Activated CD4-positive, CD25-positive, alpha-beta regulatory T cell treated with anti-CD3 and anti-CD28 coated beads, Interleukin-2, amount 50 U/mL, for 72 hours (primary cell): ENCODE measurements around the gene GPM6B.
A peak's percentile ranks its signal among the peaks of the same experiment; 100 is the strongest.
"Not testable (repeated sequence)": the region's sequence is repeated elsewhere in the genome, so short reads cannot be mapped to it uniquely, and the experiment has no call there.

Experiments used
- DNase-seq: peaks from one replicate; pipeline ENCODE4 v3.0.0; 2021

The GPM6B gene

GRCh38 chrX:13761606-13762414 is 55.1 kb downstream of the GPM6B start:
- DNase-seq = no peak

GRCh38 chrX:13760426-13760825 is 56.5 kb downstream of the GPM6B start:
- no peak for DNase-seq

DNA sequence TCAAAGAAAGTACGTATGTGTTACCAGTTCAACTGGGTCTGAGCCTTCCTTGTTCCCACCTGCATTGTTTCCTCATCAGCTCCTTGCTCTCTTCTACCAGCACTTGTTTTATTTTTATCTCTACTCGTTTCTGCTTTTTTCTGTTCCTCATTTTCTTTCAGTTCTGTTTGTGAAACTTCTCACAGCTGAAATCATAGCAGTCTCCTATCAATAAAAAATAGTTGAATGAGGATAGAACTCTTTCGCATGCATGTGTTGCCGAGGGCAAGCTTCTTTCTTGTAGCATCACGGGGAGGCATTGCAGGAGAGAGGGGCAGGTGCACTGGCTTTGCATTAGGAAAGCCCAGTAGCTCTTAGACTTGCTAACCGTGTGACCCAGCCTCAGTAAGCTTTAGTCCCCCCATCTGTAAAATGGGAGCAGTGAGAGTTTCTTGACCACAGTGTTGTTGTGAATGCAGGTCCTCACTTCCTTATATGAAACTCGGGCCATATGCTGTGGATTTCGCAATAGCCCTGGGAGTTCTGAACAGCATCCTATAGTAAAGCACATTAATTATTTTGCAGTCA is 57.7 kb downstream of the GPM6B start:
- no peak for DNase-seq

GRCh38 chrX:13756381-13756780 is 60.5 kb downstream of the GPM6B start:
- DNase-seq = no peak

- DNase-seq = no peak
These were observed 61.6 kb downstream of the GPM6B start for GRCh38 chrX:13755254-13755653.

GRCh38 chrX:13754765-13755164 is 62.1 kb downstream of the GPM6B start:
- DNase-seq = no peak

DNA sequence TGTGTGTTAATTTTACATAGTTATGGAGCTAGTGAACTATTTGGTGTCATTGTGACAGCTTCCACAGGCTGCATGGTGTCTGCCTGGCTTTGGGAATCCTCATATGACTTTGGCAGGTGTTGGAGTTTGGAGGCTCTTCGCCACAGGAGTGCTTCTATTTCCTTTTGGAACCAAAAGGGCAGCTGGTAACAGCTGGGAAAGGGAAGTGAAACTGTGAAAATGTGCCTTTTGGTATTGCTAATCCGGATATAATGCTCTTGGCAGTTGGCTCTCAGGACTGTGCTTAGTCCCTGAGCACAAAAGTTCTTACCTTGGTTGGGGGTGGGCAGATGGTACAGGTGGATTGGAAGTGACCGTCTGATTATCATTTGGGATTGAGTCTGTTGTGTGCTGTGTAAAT is 64.2 kb downstream of the GPM6B start:
- no peak for DNase-seq

- no peak for DNase-seq
These were observed 64.8 kb downstream of the GPM6B start for GRCh38 chrX:13752141-13752540.

GRCh38 chrX:13750812-13751211 is 66.1 kb downstream of the GPM6B start:
- no peak for DNase-seq

DNA sequence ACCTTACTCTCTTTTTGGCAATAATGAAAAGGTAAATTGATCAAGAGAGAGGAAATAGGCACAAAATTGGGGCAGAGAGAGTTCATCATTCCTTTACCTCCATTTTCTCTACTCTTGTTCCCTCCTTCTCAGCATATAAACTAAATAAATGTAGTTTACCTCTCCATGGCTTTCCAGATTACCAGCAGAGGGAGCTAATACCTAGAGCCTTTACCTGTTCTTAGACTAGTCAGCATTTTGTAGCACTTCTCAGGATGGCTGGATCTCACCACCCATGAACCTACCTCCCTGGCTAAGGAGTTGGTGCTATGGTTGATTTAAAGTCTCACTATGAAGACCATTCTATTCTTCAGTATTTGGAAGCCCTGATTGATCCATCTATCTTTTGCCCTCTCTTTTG is 66.7 kb downstream of the GPM6B start:
- no peak for DNase-seq

DNA sequence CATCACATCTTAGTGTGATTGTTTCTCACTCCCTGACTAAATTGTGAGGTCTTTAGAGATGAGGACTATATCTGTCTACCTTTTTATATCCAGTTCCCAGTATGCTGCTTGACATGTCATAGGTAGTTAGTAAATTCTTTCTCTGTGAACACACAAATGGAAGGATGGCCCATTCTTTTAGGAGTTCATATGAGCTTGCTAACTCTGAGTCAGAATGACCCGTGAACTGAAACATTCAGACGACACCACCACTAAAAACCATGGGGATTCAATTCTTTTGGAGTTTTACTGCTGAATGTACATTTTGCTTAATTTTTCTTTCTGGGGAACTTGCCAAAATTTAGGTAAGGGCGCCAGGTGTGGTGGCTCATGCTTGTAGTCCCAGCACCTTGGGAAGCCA is 68.4 kb downstream of the GPM6B start:
- no peak for DNase-seq

- no peak for DNase-seq
These were observed 69.1 kb downstream of the GPM6B start for GRCh38 chrX:13747836-13748235.

GRCh38 chrX:13742397-13743176 is 74.3 kb downstream of the GPM6B start:
- DNase-seq = no peak

DNA sequence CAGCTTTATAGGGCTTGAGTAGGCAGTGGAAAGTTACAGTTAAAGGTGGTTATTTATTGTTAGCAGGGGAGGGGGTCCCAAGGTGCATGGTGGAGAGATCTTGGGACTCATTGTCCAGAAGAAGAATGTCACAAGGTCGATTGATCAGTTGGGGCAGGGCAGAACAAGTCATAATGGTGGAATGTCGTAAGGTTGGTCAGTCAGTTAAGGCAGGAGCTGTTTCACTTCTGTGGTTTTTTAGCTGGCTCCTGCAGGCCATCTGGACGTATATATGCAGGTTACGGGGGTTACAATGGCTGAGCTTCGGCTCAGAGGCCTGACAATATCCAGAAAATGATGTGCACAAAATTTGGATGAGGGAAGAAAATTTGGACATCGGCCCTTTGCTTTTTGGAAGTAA is 75.2 kb downstream of the GPM6B start:
- DNase-seq = no peak

GRCh38 chrX:13734278-13735172 is 82.4 kb downstream of the GPM6B start, which contains the start of the genes OFD1 and TRAPPC2:
Gene OFD1, plus strand, starts transcription at chrX:13734748. Its CDS starts 324 bp downstream, at chrX:13735072.
Gene TRAPPC2, minus strand, starts transcription at chrX:13734620. Its CDS starts 14,657 bp downstream, at chrX:13719963.
- peak; percentile 90 for DNase-seq

DNA sequence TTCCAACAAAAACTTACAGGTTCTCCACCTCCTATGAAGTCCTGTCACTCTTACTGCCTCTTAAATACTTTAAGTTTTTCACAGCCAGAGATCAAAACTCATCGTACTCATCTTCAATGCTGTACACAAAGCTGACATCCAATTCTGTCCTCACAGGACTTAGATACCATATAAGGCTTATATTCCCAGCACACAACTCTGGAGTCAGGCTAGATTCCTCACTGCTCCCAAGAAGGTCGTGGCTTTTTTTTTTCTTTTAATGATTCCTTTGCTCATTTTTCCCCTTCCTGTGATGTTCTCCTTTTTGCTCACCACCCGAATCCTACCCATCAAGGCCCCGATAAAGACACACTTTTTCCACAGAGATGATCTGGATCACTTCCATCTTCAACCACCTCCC is 83.4 kb downstream of the GPM6B start:
- DNase-seq = no peak

GRCh38 chrX:13732246-13733067 is 84.4 kb downstream of the GPM6B start:
- no peak for DNase-seq

GRCh38 chrX:13730523-13730922 is 86.4 kb downstream of the GPM6B start:
- not testable (repeated sequence) for DNase-seq

- not testable (repeated sequence) for DNase-seq
These were observed 90.3 kb downstream of the GPM6B start for GRCh38 chrX:13726583-13726982.

DNA sequence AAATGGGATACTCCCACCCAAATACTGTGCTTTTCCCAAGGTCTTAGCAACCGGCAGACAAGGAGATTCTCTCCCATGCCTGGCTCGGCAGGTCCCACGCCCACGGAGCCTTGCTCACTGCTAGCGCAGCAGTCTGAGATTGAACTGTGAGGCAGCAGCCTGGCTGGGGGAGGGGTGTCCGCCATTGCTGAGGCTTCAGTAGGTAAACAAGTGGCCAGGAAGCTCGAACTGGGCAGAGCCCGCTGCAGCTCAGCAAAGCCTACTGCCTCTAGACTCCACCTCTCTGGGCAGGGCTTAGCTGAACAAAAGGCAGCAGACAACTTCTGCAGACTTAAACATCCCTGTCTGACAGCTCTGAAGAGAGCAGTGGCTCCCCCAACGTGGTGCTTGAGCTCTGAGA is 92.0 kb downstream of the GPM6B start:
- peak; percentile 34 for DNase-seq

DNA sequence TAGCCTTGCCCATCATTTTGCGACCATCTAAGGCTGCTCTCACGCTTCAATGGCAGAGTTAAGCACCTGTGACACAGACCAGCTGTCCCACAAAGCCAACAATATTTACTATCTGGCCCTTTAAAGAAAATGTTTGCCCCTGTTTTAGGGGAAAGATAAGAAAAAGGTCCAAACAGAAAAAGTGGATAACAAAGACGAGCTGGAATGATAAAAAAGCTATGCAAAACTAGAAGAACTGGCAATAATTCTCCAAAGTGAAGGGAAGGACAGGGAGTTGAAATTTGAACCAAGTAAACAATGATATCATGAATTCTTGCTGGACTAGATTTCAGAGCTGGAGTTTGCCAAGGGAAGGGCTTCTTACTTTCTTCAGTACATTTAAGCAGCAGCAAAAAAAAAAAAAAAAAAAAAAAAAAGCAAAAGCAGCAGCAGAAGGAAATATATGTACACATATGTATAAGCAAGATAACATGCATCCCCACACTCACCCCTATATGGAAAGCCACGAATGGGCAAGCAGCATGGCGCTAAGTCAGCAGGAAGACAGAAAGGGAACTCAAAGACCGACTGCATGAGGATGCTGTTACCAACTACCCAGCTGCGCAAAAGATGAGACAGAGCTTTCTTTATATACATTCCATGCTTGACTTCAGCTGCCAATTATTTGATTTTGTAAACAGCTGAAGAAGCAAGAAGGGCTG is 94.9 kb downstream of the GPM6B start:
- no peak for DNase-seq
